Liver (tissue), 9 donors: ENCODE measurements around the gene PIK3R6. TPM values are rescaled to one million over a fixed set of nuclear protein-coding genes. Genes with fewer than 3 reads are reported as not detected.

Experiments
- DNase-seq: peaks from one replicate; pipeline ENCODE4 v3.0.0-alpha.2; 2017; ENCODE audit warnings: low spot score
- H3K27ac ChIP-seq, 2 donors: one replicate each; pipeline ENCODE4 v1.7.0; 2013; ENCODE audit warnings: inconsistent platforms in 2 of 2, low read length in 2 of 2, control low read depth in 1 of 2, low read depth in 1 of 2, mild to moderate bottlenecking in 1 of 2
- H3K27me3 ChIP-seq, 4 donors: one replicate each; pipeline versions ENCODE4 v1.6.1 to v1.7.0; 2013; ENCODE audit warnings: low read length in 3 of 4, inconsistent platforms in 1 of 4, mild to moderate bottlenecking in 1 of 4, moderate library complexity in 1 of 4; ENCODE audit not compliant: control insufficient read depth in 4 of 4, insufficient read depth in 4 of 4
- H3K36me3 ChIP-seq, 4 donors: one replicate each; pipeline versions ENCODE4 v1.6.1 to v1.7.0; 2013; ENCODE audit warnings: low read length in 3 of 4, mild to moderate bottlenecking in 3 of 4, low read depth in 1 of 4, moderate library complexity in 1 of 4; ENCODE audit not compliant: control insufficient read depth in 4 of 4, insufficient read depth in 3 of 4
- H3K4me1 ChIP-seq, 4 donors: one replicate each; pipeline versions ENCODE4 v1.6.1 to v1.7.0; 2013; ENCODE audit warnings: low read length in 3 of 4, mild to moderate bottlenecking in 3 of 4, moderate library complexity in 1 of 4; ENCODE audit not compliant: control insufficient read depth in 4 of 4, insufficient read depth in 4 of 4
- H3K4me3 ChIP-seq, 3 donors: one replicate each; pipeline versions ENCODE4 v1.6.1 to v1.7.0; 2013; ENCODE audit warnings: low read length in 3 of 3, control low read depth in 1 of 3, low read depth in 1 of 3, mild to moderate bottlenecking in 1 of 3
- H3K9ac ChIP-seq, 2 donors: one replicate each; pipeline ENCODE4 v1.7.0; 2013; ENCODE audit warnings: low read length in 2 of 2, mild to moderate bottlenecking in 2 of 2, moderate library complexity in 2 of 2, control low read depth in 1 of 2, low read depth in 1 of 2
- H3K9me3 ChIP-seq, 4 donors: one replicate each; pipeline versions ENCODE4 v1.6.1 to v1.7.0; 2013; ENCODE audit warnings: low read length in 3 of 4; ENCODE audit not compliant: control insufficient read depth in 4 of 4
- CTCF ChIP-seq: fragments of 150-350 bp; IDR thresholded peaks from 2 replicates; pipeline ENCODE4 v1.5.1; 2017; ENCODE audit warnings: improper control_type of control experiment, low read depth, low read length; ENCODE audit not compliant: missing input control
- EGR1 ChIP-seq, 2 donors: IDR thresholded peaks; 2 replicates each; pipeline ENCODE4 v1.6.1; 2016 to 2018; ENCODE audit warnings: antibody characterized with exemption in 2 of 2, low read depth in 2 of 2
- FOXA1 ChIP-seq: IDR thresholded peaks from 2 replicates; pipeline ENCODE4 v1.6.1; 2016; ENCODE audit warnings: antibody characterized with exemption
- FOXA2 ChIP-seq: IDR thresholded peaks from 2 replicates; pipeline ENCODE4 v1.6.1; 2016; ENCODE audit warnings: antibody characterized with exemption
- GABPA ChIP-seq, 2 donors: IDR thresholded peaks in 1 of 2; conservative IDR thresholded peaks in 1 of 2; 2 replicates each; pipeline ENCODE4 v1.6.1; 2016; ENCODE audit warnings: antibody characterized with exemption in 2 of 2, mild to moderate bottlenecking in 1 of 2, moderate library complexity in 1 of 2
- HNF4A ChIP-seq, 2 donors: conservative IDR thresholded peaks; 2 replicates each; pipeline ENCODE4 v1.6.1; 2016; ENCODE audit warnings: antibody characterized with exemption in 2 of 2, mild to moderate bottlenecking in 2 of 2
- JUND ChIP-seq, 2 donors: IDR thresholded peaks; 2 replicates each; pipeline ENCODE4 v1.6.1; 2016; ENCODE audit warnings: antibody characterized with exemption in 2 of 2
- RAD21 ChIP-seq, 2 donors: IDR thresholded peaks; 2 replicates each; pipeline ENCODE4 v1.6.1; 2016; ENCODE audit warnings: antibody characterized with exemption in 2 of 2, mild to moderate bottlenecking in 2 of 2
- RXRA ChIP-seq, 2 donors: IDR thresholded peaks; 2 replicates each; pipeline ENCODE4 v1.6.1; 2017 to 2018; ENCODE audit warnings: antibody characterized with exemption in 2 of 2, mild to moderate bottlenecking in 1 of 2
- SP1 ChIP-seq: IDR thresholded peaks from 2 replicates; pipeline ENCODE4 v1.6.1; 2018; ENCODE audit warnings: antibody characterized with exemption, mild to moderate bottlenecking
- TAF1 ChIP-seq: conservative IDR thresholded peaks from 2 replicates; pipeline ENCODE4 v1.6.1; 2016; ENCODE audit warnings: antibody characterized with exemption, mild to moderate bottlenecking
- YY1 ChIP-seq: IDR thresholded peaks from 2 replicates; pipeline ENCODE4 v1.6.1; 2016; ENCODE audit warnings: antibody characterized with exemption, mild to moderate bottlenecking
- WGBS: extraction: QIAGEN DNeasy Blood & Tissue Kit; methylation state at CpG from one replicate; pipeline ENCODE4 v1.1.7; 2013; 5-methylcytosine and 5-hydroxymethylcytosine counted together
- polyA plus RNA-seq, 2 donors: library from polyadenylated mRNA; stranded (reverse) in 1 of 2; unstranded in 1 of 2; fragments of 200-250 nt in 1 of 2; fragments of >200 nt in 1 of 2; fragmentation: Nextera tagmentation in 1 of 2; extraction: Ambion mirVana in 1 of 2; gene quantifications; one replicate each; pipeline versions ENCODE4 v1.2.1 to v1.2.3, GENCODE V29; 2013 to 2015
- total RNA-seq, 2 donors: library from RNA; depleted of rRNA; stranded (reverse); fragments of >200 nt; gene quantifications; one replicate each; pipeline ENCODE4 v1.2.3, GENCODE V29; 2014
- TF ChIP-seq, protein P1 (sequence below): IDR thresholded peaks from 2 replicates; pipeline ENCODE4 v1.6.1; 2016; ENCODE audit warnings: antibody characterized with exemption
- TF ChIP-seq, protein P2 (sequence below): IDR thresholded peaks from 2 replicates; pipeline ENCODE4 v1.6.1; 2016; ENCODE audit warnings: antibody characterized with exemption, mild to moderate bottlenecking
- TF ChIP-seq, protein P3 (sequence below): IDR thresholded peaks from 2 replicates; pipeline ENCODE4 v1.6.1; 2016; ENCODE audit warnings: antibody characterized with exemption
- donor health status: healthy.
- donor health status: healthy.
- donor health status: healthy.
- donor health status: healthy.
- donor health status: healthy.

Gene PIK3R6
- total and polyA plus RNA-seq, 4 donors, result 0.15 to 0.37 (median 0.18) TPM

DNA sequence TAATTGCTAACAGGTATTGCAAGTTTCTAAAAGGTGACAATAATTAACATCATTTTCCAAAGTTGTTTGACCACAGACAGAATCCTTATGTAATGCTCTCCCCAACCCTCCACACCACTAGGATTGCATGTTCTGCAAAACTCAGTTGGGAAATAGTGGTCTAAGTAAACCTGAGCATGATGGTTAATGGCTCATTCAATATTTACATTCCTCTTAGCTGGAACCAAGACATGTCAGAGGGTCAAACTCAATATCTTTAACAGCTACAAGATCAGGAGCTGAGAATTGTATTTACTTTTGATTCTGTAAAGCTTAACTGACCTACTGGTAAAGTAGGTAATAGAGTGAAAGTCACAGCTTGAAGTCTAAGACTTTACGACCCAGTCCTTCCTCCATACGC lies 78.5 kb downstream of the PIK3R6 start (continued):
- TF ChIP-seq, protein P1, sequence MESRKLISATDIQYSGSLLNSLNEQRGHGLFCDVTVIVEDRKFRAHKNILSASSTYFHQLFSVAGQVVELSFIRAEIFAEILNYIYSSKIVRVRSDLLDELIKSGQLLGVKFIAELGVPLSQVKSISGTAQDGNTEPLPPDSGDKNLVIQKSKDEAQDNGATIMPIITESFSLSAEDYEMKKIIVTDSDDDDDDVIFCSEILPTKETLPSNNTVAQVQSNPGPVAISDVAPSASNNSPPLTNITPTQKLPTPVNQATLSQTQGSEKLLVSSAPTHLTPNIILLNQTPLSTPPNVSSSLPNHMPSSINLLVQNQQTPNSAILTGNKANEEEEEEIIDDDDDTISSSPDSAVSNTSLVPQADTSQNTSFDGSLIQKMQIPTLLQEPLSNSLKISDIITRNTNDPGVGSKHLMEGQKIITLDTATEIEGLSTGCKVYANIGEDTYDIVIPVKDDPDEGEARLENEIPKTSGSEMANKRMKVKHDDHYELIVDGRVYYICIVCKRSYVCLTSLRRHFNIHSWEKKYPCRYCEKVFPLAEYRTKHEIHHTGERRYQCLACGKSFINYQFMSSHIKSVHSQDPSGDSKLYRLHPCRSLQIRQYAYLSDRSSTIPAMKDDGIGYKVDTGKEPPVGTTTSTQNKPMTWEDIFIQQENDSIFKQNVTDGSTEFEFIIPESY, result no peak
- TF ChIP-seq RAD21 (IDR thresholded peaks at IDR 0.05), result no peak

DNA sequence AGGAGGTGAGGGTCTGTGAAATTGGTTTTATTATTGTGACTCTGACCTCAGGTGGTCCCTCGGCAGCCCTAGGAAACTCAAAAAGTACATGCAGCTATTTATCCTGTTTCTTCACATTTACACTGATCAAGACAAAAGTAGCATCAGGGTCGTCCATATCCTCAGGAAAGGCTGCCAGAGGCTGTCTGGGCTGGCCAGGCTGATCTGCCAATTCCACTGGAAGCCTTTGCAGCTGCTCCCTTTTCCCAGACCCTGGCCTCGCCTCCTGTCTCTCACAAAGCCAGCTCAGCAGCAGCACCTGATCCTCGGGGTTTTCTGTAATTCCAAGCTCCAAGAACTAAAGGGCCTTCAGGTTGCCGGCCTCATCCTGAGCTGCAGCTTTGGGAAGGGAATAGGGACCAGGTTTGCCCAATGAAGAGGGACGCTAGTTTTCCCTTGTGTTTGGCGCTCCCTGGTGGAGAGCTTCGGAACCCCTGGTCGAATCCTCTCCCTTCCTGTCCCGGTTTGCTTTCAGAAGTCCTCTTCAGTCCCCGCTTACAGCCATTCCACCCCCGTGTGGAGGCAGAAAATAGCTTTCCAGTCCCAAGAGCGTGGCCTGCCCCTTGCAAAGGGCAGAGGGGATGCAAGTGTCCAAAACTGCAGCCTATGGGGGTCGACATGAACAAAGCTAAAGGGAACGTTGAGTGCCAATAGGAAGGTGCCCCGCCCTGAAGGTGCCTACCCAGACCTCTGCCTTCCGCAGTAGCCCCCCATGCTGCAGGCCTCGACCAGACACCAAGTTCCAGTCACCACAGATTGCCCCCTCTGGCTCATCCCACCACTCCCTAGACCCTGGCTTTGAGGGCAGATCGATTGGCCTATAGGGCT lies 81.7 kb downstream of the PIK3R6 start:
- TF ChIP-seq RAD21 (IDR thresholded peaks at IDR 0.05), result peak; percentile 86 to 93
- TF ChIP-seq EGR1 (IDR thresholded peaks at IDR 0.05; ENCODE audit: low read depth in 2 of 2), result no peak
- TF ChIP-seq CTCF, result peak; percentile 82
- TF ChIP-seq RXRA (IDR thresholded peaks at IDR 0.05), result no peak
- H3K27ac ChIP-seq, result no peak overlapping the region
- no peaks in the 10 kb centered on the region for H3K36me3 ChIP-seq
- H3K27me3 ChIP-seq, result no peaks in the 10 kb centered on the region
- no peak overlapping the region for H3K4me3 ChIP-seq
- 35% methylated on average over 19 of the region's 19 CpGs for WGBS
- no peak overlapping the region for H3K9ac ChIP-seq
- H3K4me1 ChIP-seq, result no peaks in the 10 kb centered on the region
- H3K9me3 ChIP-seq, result no peaks in the 10 kb centered on the region
- DNase-seq, result peak; percentile 82

GRCh38 chr17:8782176-8782575 lies 85.3 kb downstream of the PIK3R6 start:
- H3K4me1 ChIP-seq, result no peaks in the 10 kb centered on the region
- no peaks in the 10 kb centered on the region for H3K27me3 ChIP-seq
- H3K9ac ChIP-seq, result no peak overlapping the region
- 100% methylated on average over 1 of the region's 1 CpG for WGBS
- no peaks in the 10 kb centered on the region for H3K36me3 ChIP-seq
- H3K9me3 ChIP-seq, result no peaks in the 10 kb centered on the region
- H3K27ac ChIP-seq, result no peak overlapping the region
- TF ChIP-seq, protein P2, sequence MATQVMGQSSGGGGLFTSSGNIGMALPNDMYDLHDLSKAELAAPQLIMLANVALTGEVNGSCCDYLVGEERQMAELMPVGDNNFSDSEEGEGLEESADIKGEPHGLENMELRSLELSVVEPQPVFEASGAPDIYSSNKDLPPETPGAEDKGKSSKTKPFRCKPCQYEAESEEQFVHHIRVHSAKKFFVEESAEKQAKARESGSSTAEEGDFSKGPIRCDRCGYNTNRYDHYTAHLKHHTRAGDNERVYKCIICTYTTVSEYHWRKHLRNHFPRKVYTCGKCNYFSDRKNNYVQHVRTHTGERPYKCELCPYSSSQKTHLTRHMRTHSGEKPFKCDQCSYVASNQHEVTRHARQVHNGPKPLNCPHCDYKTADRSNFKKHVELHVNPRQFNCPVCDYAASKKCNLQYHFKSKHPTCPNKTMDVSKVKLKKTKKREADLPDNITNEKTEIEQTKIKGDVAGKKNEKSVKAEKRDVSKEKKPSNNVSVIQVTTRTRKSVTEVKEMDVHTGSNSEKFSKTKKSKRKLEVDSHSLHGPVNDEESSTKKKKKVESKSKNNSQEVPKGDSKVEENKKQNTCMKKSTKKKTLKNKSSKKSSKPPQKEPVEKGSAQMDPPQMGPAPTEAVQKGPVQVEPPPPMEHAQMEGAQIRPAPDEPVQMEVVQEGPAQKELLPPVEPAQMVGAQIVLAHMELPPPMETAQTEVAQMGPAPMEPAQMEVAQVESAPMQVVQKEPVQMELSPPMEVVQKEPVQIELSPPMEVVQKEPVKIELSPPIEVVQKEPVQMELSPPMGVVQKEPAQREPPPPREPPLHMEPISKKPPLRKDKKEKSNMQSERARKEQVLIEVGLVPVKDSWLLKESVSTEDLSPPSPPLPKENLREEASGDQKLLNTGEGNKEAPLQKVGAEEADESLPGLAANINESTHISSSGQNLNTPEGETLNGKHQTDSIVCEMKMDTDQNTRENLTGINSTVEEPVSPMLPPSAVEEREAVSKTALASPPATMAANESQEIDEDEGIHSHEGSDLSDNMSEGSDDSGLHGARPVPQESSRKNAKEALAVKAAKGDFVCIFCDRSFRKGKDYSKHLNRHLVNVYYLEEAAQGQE, result no peak
- TF ChIP-seq JUND (IDR thresholded peaks at IDR 0.05) (no peak), RXRA (IDR thresholded peaks at IDR 0.05) (no peak), TAF1 (no peak), SP1 (no peak), FOXA2 (no peak), HNF4A (conservative IDR thresholded peaks at IDR 0.05) (no peak), YY1 (no peak), CTCF (no peak), GABPA (IDR thresholded peaks at IDR 0.05 in 1 of 2, conservative IDR thresholded peaks at IDR 0.05 in 1 of 2) (no peak), FOXA1 (no peak)
- TF ChIP-seq, protein P3, sequence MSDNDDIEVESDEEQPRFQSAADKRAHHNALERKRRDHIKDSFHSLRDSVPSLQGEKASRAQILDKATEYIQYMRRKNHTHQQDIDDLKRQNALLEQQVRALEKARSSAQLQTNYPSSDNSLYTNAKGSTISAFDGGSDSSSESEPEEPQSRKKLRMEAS, result no peak
- TF ChIP-seq, protein P1, result no peak
- DNase-seq, result no peak
- H3K4me3 ChIP-seq, result no peak overlapping the region
